Esophagus squamous epithelium (tissue), 4 donors: ENCODE data around the gene TBC1D14.

ENCODE experiments used
- CTCF ChIP-seq, 6 experiments: fragments of 450-650 bp in 4 of 6; fragments of 200-600 bp in 2 of 6; sonication (generic) in 2 of 6; IDR thresholded peaks; one replicate each; pipeline ENCODE4 v1.5.1; 2016 to 2019; ENCODE audit warnings: antibody characterized with exemption in 6 of 6, mild to moderate bottlenecking in 4 of 6, moderate library complexity in 4 of 6
- POLR2A ChIP-seq, 4 donors: fragments of 450-650 bp; IDR thresholded peaks; one replicate each; pipeline ENCODE4 v1.6.1; 2017; ENCODE audit warnings: antibody characterized with exemption in 4 of 4, mild to moderate bottlenecking in 4 of 4, moderate library complexity in 3 of 4

- TF ChIP-seq CTCF (IDR thresholded peaks at IDR 0.05) (no peak), POLR2A (IDR thresholded peaks at IDR 0.05) (no peak)
Observed at GRCh38 chr4:6948134-6948460, 38.5 kb downstream of the TBC1D14 start.
